T follicular helper cell (primary cell): ENCODE results near the gene SNX3.
A peak's percentile ranks its signal among the peaks of the same experiment; 100 is the strongest.
"Not testable (repeated sequence)": the region's sequence is repeated elsewhere in the genome, so short reads cannot be mapped to it uniquely, and the experiment has no call there.

ENCODE experiments used
- DNase-seq: peaks from one replicate; pipeline ENCODE4 v3.0.0-alpha.2; 2020; ENCODE audit warnings: low read depth
- total RNA-seq, 2 experiments: gene quantifications; one replicate each; lab custom pipeline; 2026; lab: John Stamatoyannopoulos, UW

The SNX3 gene
- 67.7 to 71.1 reads per million in 2 experiments for total RNA-seq

- peak; percentile 72 for DNase-seq
These were observed at the start of gene SNX3 for GRCh38 chr6:108260809-108261569. Gene SNX3 (minus strand): TSS chr6:108261040. CDS start chr6:108260921, 119 bp downstream.

- DNase-seq: no peak
These were observed 49.0 kb upstream of the SNX3 start for GRCh38 chr6:108309844-108310243.

GRCh38 chr6:108308641-108309040 is 47.8 kb upstream of the SNX3 start:
- not testable (repeated sequence) for DNase-seq

GRCh38 chr6:108304646-108305045 is 43.8 kb upstream of the SNX3 start:
- DNase-seq: no peak

- DNase-seq: no peak
These were observed 41.5 kb upstream of the SNX3 start for GRCh38 chr6:108302386-108302785.

GRCh38 chr6:108295676-108296075 is 34.8 kb upstream of the SNX3 start:
- no peak for DNase-seq

GRCh38 chr6:108294727-108295625 is 34.1 kb upstream of the SNX3 start, which contains the start of gene AFG1L:
Gene AFG1L (plus strand): TSS chr6:108295054. CDS start chr6:108295080, 26 bp downstream.
- peak; percentile 81 for DNase-seq

GRCh38 chr6:108294297-108294726 is 33.5 kb upstream of the SNX3 start:
- DNase-seq: no peak

- no peak for DNase-seq
These were observed 32.9 kb upstream of the SNX3 start for GRCh38 chr6:108293527-108294296.

- DNase-seq: not testable (repeated sequence)
These were observed 31.7 kb upstream of the SNX3 start for GRCh38 chr6:108292561-108292960.

GRCh38 chr6:108291091-108291490 is 30.3 kb upstream of the SNX3 start:
- no peak for DNase-seq

- no peak for DNase-seq
These were observed 27.9 kb upstream of the SNX3 start for GRCh38 chr6:108288742-108289141.

GRCh38 chr6:108287373-108287772 is 26.5 kb upstream of the SNX3 start:
- no peak for DNase-seq

GRCh38 chr6:108286366-108286765 is 25.5 kb upstream of the SNX3 start:
- DNase-seq: no peak

GRCh38 chr6:108285381-108285780 is 24.5 kb upstream of the SNX3 start:
- DNase-seq: no peak

- no peak for DNase-seq
These were observed 17.0 kb upstream of the SNX3 start for GRCh38 chr6:108277831-108278230.

- DNase-seq: no peak
These were observed 16.5 kb upstream of the SNX3 start for GRCh38 chr6:108277295-108277694.

GRCh38 chr6:108275976-108276375 is 15.1 kb upstream of the SNX3 start:
- DNase-seq: no peak

- no peak for DNase-seq
These were observed 13.7 kb upstream of the SNX3 start for GRCh38 chr6:108274546-108274945.

GRCh38 chr6:108269955-108270354 is 9.1 kb upstream of the SNX3 start:
- DNase-seq: not testable (repeated sequence)

GRCh38 chr6:108268845-108269244 is 8.0 kb upstream of the SNX3 start:
- DNase-seq: no peak

GRCh38 chr6:108263371-108263770 is 2.5 kb upstream of the SNX3 start:
- no peak for DNase-seq
